HEK293 (cell line): Measurements from ENCODE around the gene LY9.

ENCODE experiments used
- TF ChIP-seq, protein P1 (sequence below): fragments of 450-650 bp; formaldehyde crosslinking; IDR thresholded peaks from 2 replicates; pipeline ENCODE4 v1.5.1; 2016; ENCODE audit warnings: missing biosample characterization, missing genetic modification characterization
- TF ChIP-seq, protein P2 (sequence below): fragments of 450-650 bp; formaldehyde crosslinking; IDR thresholded peaks from 2 replicates; pipeline ENCODE4 v1.5.1; 2016; ENCODE audit warnings: missing biosample characterization, missing genetic modification characterization

DNA sequence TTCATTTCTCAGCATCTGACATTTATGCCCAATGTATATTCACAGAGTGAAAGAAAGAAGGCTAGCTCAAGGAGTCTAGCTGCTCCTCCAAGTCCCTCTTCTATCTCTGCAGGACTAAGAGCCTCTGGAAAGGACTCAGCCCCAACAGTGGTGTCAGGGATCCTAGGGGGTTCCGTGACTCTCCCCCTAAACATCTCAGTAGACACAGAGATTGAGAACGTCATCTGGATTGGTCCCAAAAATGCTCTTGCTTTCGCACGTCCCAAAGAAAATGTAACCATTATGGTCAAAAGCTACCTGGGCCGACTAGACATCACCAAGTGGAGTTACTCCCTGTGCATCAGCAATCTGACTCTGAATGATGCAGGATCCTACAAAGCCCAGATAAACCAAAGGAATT is 3.7 kb downstream of the LY9 start:
- TF ChIP-seq, protein P1, sequence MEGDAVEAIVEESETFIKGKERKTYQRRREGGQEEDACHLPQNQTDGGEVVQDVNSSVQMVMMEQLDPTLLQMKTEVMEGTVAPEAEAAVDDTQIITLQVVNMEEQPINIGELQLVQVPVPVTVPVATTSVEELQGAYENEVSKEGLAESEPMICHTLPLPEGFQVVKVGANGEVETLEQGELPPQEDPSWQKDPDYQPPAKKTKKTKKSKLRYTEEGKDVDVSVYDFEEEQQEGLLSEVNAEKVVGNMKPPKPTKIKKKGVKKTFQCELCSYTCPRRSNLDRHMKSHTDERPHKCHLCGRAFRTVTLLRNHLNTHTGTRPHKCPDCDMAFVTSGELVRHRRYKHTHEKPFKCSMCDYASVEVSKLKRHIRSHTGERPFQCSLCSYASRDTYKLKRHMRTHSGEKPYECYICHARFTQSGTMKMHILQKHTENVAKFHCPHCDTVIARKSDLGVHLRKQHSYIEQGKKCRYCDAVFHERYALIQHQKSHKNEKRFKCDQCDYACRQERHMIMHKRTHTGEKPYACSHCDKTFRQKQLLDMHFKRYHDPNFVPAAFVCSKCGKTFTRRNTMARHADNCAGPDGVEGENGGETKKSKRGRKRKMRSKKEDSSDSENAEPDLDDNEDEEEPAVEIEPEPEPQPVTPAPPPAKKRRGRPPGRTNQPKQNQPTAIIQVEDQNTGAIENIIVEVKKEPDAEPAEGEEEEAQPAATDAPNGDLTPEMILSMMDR: no peak
- TF ChIP-seq, protein P2, sequence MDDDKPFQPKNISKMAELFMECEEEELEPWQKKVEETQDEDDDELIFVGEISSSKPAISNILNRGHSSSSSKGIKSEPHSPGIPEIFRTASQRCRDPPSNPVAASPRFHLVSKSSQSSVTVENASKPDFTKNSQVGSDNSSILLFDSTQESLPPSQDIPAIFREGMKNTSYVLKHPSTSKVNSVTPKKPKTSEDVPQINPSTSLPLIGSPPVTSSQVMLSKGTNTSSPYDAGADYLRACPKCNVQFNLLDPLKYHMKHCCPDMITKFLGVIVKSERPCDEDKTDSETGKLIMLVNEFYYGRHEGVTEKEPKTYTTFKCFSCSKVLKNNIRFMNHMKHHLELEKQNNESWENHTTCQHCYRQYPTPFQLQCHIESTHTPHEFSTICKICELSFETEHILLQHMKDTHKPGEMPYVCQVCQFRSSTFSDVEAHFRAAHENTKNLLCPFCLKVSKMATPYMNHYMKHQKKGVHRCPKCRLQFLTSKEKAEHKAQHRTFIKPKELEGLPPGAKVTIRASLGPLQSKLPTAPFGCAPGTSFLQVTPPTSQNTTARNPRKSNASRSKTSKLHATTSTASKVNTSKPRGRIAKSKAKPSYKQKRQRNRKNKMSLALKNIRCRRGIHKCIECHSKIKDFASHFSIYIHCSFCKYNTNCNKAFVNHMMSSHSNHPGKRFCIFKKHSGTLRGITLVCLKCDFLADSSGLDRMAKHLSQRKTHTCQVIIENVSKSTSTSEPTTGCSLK (tag by site-specific recombination): no peak
